Erythroblast (primary cell): ENCODE results near the gene CCNY.

Experiments
- GATA1 ChIP-seq: IDR thresholded peaks from 2 replicates; pipeline ENCODE4 v1.6.1; 2011; ENCODE audit warnings: low read depth, mild to moderate bottlenecking, control low read depth, low read length, moderate library complexity
- POLR2A ChIP-seq: IDR thresholded peaks from 2 replicates; pipeline ENCODE4 v1.6.1; 2011; ENCODE audit warnings: mild to moderate bottlenecking, low read length

GRCh38 chr10:35356725-35357092, 20.4 kb downstream of the CCNY start:
- TF ChIP-seq POLR2A = no peak
- TF ChIP-seq GATA1 = no peak
